Esophagus squamous epithelium (tissue), 5 donors: ENCODE results near the gene OMA1. TPM values are rescaled to one million over a fixed set of nuclear protein-coding genes. Genes with fewer than 3 reads are reported as not detected.

Source experiments
- DNase-seq: peaks from one replicate; lab custom pipeline; 2025; lab: John Stamatoyannopoulos, UW
- H3K27ac ChIP-seq, 4 donors: fragments of 200-600 bp; sonication (generic); one replicate each; pipeline ENCODE4 v1.5.1; 2016 to 2019; ENCODE audit warnings: mild to moderate bottlenecking in 1 of 4
- H3K27me3 ChIP-seq, 4 donors: fragments of 200-600 bp; sonication (generic); 1 replicate in 3 of 4; 2 replicates in 1 of 4; pipeline versions ENCODE4 v1.5.1 to v1.6.0; 2017 to 2021; ENCODE audit warnings: antibody characterized with exemption in 1 of 4
- H3K36me3 ChIP-seq, 3 donors: fragments of 200-600 bp; sonication (generic); one replicate each; pipeline ENCODE4 v1.5.1; 2016 to 2019
- H3K4me1 ChIP-seq, 3 donors: fragments of 200-600 bp; sonication (generic); one replicate each; pipeline ENCODE4 v1.5.1; 2017 to 2019
- H3K4me3 ChIP-seq, 4 donors: fragments of 200-600 bp; sonication (generic); 1 replicate in 3 of 4; 2 replicates in 1 of 4; pipeline ENCODE4 v1.5.1; 2016 to 2019; ENCODE audit warnings: mild to moderate bottlenecking in 2 of 4, moderate library complexity in 1 of 4
- H3K9me3 ChIP-seq, 3 donors: fragments of 200-600 bp; sonication (generic); one replicate each; pipeline ENCODE4 v1.5.1; 2016 to 2019
- CTCF ChIP-seq, 6 experiments: fragments of 450-650 bp in 4 of 6; fragments of 200-600 bp in 2 of 6; sonication (generic) in 2 of 6; IDR thresholded peaks; one replicate each; pipeline ENCODE4 v1.5.1; 2016 to 2019; ENCODE audit warnings: antibody characterized with exemption in 6 of 6, mild to moderate bottlenecking in 4 of 6, moderate library complexity in 4 of 6
- POLR2A ChIP-seq, 4 donors: fragments of 450-650 bp; IDR thresholded peaks; one replicate each; pipeline ENCODE4 v1.6.1; 2017; ENCODE audit warnings: antibody characterized with exemption in 4 of 4, mild to moderate bottlenecking in 4 of 4, moderate library complexity in 3 of 4
- WGBS, 2 donors: methylation state at CpG; one replicate each; pipeline ENCODE4 v1.1.5; 2018; 5-methylcytosine and 5-hydroxymethylcytosine counted together
- intact Hi-C: fragments of 100-400 bp; cut with DNase I; formaldehyde crosslinking; loops from one replicate; pipeline ENCODE4 v1.15.0; 2022
- total RNA-seq, 4 donors: library from RNA; depleted of rRNA; stranded (reverse); fragments of >200 nt; gene quantifications; one replicate each; pipeline ENCODE4 v1.1.0, GENCODE V29; 2016
- donor health status: DM: yes; HTN: yes; CAD: no.

The OMA1 gene
- total RNA-seq, 4 donors from 2014 or later = 24.1 to 41.4 (median 30.5) TPM

DNA sequence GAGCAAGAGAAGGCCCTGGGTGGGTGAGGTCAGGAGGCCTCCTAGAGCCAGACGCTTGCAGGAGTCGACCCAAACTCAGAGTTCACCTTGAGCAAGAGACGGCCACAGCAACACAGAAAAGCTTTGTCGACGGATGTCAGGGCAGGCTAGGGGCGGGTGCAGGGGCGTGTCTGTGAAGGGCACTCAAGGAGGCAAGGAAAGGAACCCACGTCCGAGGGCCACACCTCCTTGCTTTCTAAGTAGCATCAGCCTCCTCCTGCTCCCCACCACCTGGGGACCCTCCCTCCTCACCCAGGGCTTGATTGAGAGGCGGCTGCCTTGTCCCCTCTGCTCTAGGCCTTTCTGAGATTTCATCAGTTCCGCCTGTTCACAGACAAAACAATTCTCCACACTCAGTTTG, 92.1 kb downstream of the OMA1 start:
- intact Hi-C loops = no loop called here
- Histone ChIP-seq H3K4me3 (no peak overlapping the region), H3K36me3 (no peaks in the 10 kb centered on the region), H3K27me3 (no peaks in the 10 kb centered on the region), H3K4me1 (no peaks in the 10 kb centered on the region), H3K27ac (no peak overlapping the region), H3K9me3 (peaks cover 0 to 2% (median 0%) of the 10 kb centered on the region in 3 donors)
- WGBS, 2 donors = 81 to 83% methylated on average over 3 to 10 of the region's 11 CpGs
- no peak for DNase-seq
- TF ChIP-seq POLR2A (IDR thresholded peaks at IDR 0.05) = no peak
- no peak for TF ChIP-seq CTCF (IDR thresholded peaks at IDR 0.05)

DNA sequence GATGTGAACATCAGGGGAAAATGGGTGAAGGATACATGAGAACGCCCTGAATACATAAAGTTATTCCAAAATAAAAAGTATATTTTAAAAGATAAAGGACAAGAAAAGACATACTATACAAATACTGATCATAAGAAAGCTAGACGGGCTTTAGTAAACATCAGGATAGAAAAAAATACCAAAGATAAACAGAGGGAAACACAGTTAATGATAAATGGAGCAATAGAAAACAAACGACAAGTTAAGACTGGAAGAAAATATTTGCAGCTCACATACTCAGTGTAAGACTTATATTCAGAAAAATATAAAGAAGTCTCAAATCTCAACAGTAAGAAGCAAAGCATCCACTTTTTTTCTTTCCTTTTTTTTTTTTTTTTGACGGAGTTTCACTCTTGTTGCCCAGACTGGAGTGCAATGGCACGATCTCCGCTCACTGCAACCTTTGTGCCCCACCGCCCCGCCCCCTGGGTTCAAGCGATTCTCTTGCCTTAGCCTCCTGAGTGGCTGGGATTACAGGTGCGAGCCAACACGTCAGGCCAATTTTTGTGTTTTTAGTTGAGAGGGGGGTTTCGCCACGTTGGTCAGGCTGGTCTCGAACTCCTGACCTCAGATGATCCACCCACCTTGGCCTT, 94.8 kb downstream of the OMA1 start:
- no peaks in the 10 kb centered on the region for H3K36me3 ChIP-seq
- no peaks in the 10 kb centered on the region for H3K27me3 ChIP-seq
- peaks cover 0 to 14% (median 0%) of the 10 kb centered on the region in 3 donors for H3K4me1 ChIP-seq
- TF ChIP-seq CTCF (IDR thresholded peaks at IDR 0.05) (no peak), POLR2A (IDR thresholded peaks at IDR 0.05) (no peak)
- no peak overlapping the region for H3K4me3 ChIP-seq
- no peak overlapping the region for H3K27ac ChIP-seq
- DNase-seq = no peak
- H3K9me3 ChIP-seq = no peaks in the 10 kb centered on the region
- WGBS, 2 donors = 73 to 83% methylated on average over 12 to 14 of the region's 14 CpGs
- intact Hi-C loops = no loop called here

DNA sequence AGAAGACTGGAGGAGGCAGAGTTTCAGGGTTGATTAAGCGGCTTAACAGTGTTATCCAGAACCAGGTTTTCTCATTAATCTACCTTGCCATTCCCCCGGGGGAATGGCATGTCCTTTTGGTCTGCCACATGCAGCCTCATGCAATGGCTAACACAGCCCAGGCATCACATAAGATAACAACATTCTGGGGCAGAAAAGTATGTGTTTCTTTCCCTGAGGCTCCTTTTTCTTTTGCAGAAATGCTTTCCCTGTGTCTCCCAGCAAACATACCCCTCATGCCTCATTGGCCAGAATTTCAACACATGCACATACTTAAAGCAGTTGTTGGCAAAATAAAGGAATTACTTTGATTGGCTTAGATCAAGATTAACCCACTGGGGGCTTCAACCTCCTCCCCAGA, 98.6 kb downstream of the OMA1 start:
- Histone ChIP-seq H3K4me1 (peaks cover 0 to 19% (median 0%) of the 10 kb centered on the region in 3 donors), H3K27ac (no peak overlapping the region), H3K9me3 (no peaks in the 10 kb centered on the region), H3K36me3 (no peaks in the 10 kb centered on the region), H3K4me3 (no peak overlapping the region), H3K27me3 (no peaks in the 10 kb centered on the region)
- TF ChIP-seq CTCF (IDR thresholded peaks at IDR 0.05) (no peak), POLR2A (IDR thresholded peaks at IDR 0.05) (no peak)
- no peak for DNase-seq
- WGBS, 2 donors = 31 to 57% methylated on average over 2 of the region's 2 CpGs
- intact Hi-C loops = no loop called here

DNA sequence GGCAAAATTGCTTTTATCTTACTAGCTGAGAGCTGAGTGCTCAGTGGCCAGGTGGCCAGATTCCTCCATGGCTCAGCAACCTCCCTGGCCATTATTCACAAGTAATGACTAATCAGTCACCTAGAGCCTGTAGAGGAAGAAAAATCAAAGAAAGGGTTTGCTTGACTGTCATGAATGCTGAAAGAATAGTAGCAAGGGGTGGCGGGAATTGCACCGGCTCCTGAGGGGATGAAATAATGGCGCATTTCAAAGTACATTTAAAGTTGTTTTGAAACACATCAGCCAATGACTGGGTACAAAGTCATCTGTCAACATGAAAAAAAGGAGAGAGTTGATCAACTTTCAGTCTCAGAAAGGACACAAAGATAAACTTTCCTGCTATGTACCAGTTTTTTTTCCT, 99.5 kb downstream of the OMA1 start:
- TF ChIP-seq POLR2A (IDR thresholded peaks at IDR 0.05) = no peak
- TF ChIP-seq CTCF (IDR thresholded peaks at IDR 0.05) = no peak
- Histone ChIP-seq H3K4me3 (no peak overlapping the region), H3K27me3 (no peaks in the 10 kb centered on the region), H3K27ac (no peak overlapping the region), H3K4me1 (peaks cover 0 to 19% (median 0%) of the 10 kb centered on the region in 3 donors), H3K36me3 (no peaks in the 10 kb centered on the region), H3K9me3 (no peaks in the 10 kb centered on the region)
- WGBS, 2 donors = 40 to 62% methylated on average over 3 of the region's 3 CpGs
- DNase-seq = no peak
- intact Hi-C loops = no loop called here

DNA sequence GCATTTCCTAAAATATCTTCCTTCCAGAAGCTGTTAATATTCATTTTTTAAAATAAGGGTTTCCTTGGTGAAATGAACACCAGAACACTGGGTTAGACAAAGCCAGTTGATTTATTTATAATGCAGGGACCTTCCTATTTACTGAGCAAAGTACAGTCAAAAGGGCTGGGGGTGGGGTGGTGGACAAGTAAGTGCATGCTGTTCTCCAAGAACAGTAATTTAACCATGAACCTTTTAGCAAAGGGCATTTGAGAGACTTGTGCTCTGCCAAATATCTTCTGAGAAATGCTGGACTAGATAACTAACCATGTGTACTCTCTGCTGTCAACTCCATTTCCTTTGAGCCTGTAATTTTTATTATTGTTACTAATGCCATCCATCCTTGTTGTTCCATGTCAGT, 100.2 kb downstream of the OMA1 start:
- no peak overlapping the region for H3K27ac ChIP-seq
- no peak for DNase-seq
- TF ChIP-seq CTCF (IDR thresholded peaks at IDR 0.05) (no peak), POLR2A (IDR thresholded peaks at IDR 0.05) (no peak)
- H3K27me3 ChIP-seq = no peaks in the 10 kb centered on the region
- peaks cover 0 to 19% (median 0%) of the 10 kb centered on the region in 3 donors for H3K4me1 ChIP-seq
- intact Hi-C loops = no loop called here
- H3K4me3 ChIP-seq = no peak overlapping the region
- no peaks in the 10 kb centered on the region for H3K36me3 ChIP-seq
- H3K9me3 ChIP-seq = no peaks in the 10 kb centered on the region
